ENCODE data around the gene OR2A5.
"Not testable (repeated sequence)": the region's sequence is repeated elsewhere in the genome, so short reads cannot be mapped to it uniquely, and the experiment has no call there.

OR2A5 gene

DNA sequence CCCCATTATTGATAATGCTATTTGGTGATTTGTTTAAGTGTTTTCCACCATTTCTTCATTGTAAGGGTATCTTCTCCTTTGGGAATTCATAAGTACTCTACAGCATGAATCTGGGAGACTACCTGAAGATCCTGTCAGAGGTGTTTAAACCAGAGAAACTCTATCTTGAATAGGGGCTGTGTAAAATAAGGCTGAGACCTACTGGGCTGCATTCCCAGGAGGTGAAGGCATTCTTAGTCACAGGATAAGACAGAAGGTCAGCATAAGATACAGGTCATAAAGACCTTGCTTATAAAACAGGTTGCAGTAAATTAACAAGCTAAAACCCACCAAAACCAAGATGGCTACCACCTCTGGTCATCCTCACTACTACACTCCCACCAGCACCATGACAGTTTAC is 13.4 kb upstream of the OR2A5 start:
- no peak for DNase-seq

DNA sequence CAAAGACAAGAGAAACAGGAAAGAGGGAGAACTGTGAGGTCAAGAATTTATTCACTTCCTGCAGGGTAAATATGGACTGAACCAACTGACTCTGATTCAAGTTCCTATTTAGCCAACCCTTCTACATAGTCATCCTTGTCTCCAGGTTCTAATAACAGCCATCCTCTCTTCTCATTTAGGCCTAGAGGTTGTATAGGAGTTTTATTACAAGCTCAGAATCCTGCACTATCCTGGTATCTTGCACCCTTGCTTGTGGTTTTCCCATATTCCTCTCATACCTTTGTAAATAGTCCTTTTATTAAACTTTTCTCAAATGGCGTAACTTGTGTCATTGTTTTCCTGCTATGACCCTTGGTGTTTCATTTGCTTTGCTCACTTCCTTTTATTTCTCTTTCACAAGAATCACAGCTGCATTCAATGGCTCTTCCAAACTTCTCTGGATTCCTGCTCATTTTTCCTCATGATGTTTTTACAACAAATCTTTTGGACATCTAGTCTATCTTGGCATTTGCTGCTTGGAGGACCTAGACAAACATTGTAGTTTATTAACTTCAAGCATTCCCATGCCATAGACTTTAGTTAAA is 12.4 kb upstream of the OR2A5 start:
- DNase-seq: no peak

DNA sequence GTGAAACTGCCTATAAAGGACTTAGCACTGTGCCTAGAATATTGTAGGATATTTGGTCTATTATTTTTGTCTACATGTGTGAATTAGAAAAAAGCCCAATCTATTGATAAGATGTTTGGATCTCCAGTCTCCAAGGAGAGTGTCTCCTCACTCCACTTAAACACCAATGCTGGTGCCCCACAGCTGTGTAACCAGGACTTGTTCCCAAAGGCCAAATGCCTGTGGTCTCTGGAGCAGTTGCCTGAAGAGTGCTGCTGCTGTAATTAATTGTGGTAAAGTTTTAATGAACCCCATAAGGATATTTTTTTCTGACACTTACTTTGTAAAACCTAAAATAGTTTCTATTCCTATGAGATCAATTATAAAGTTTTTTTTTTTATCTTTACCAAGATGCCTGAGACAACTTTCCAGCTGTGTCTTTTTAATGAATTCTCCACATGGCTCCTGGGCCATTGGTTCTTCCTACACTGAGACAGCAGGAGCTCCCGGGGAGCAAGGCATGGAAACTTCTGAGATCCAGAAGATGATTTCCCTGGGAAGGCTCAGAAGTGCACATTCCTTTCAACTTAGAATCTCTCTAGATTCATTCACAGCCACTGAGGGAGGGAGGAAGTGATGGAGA is 11.2 kb upstream of the OR2A5 start:
- DNase-seq: no peak

DNA sequence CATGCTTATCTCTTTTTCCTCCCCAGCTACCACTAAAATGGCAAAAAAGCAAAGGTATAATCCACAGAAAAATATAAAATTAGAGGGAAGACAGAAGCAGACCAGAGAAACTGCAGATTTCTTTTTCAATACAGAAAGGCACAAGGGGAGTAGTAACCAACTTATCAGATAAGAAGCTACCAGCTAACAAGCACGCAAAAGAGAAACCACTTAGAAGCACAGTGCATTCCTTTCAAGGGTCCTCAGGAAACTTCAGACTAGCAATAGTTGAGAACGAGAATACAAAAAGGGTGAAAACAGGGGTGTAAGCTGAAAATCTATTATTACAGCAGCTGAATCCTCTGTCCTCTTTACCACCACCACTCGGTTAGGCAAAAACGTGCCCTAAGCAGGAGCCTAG is 9.9 kb upstream of the OR2A5 start:
- DNase-seq: no peak

DNA sequence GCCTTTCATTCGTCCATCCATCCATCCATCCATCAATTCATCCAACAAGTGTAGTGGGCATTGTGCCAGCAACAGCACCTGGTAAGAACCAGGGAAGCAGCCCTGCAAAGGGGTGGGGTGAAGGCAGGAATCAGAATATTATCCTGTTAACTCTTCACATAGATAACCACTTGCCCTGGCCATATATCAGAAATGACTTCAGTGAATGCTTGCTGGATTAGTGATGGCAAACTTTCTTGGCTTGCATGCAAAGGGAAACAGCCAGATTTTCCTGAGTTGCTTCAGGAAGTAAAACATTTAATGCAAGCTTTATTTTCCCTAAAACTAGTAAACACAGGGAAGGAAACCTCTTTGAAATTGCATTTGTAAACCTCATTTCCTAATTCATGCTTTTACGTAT is 743 bp downstream of the OR2A5 start:
- DNase-seq: no peak

DNA sequence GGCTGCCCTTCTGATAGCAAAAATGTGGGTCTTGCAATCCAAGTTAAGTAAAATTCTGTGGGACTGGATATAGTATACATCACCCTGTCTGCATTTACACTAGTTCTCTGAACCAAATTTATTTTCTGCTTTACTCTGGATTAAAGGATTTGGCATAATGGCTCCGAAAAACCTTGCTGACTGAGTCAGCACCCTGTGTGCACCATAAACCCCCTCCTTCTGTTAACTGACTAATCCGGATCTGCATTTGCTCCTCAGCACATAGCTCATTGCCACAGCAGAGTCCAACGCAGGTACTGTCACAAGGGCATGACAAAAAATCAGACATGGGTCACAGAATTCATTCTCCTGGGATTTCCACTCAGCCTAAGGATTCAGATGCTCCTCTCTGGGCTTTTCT is 1.3 kb downstream of the OR2A5 start:
- no peak for DNase-seq

DNA sequence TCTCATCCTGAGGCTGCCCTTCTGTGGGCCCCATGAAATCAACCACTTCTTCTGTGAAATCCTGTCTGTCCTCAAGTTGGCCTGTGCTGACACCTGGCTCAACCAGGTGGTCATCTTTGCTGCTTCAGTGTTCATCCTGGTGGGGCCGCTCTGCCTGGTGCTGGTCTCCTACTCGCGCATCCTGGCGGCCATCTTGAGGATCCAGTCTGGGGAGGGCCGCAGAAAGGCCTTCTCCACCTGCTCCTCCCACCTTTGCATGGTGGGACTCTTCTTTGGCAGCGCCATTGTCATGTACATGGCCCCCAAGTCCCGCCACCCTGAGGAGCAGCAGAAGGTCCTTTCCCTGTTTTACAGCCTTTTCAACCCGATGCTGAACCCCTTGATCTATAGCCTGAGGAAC is 2.1 kb downstream of the OR2A5 start:
- not testable (repeated sequence) for DNase-seq

DNA sequence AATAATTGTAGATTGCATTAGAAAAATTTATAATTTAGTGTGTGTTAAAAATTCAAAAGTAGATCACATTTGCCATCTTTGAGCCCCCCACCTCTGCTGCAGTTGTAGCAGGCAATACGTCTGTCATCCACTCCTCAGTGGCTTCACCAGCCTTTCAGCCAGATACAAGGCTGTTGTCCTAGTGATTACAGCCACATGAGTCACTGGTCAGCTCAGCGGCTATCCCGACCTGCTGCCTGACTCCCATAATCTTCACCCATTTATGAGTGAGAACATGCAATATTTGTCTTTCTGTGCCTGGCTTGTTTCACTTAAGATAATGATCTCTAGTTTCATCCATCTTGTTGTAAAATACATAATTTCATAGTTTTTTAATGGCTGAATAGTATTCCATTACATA is 9.2 kb downstream of the OR2A5 start:
- no peak for DNase-seq

DNA sequence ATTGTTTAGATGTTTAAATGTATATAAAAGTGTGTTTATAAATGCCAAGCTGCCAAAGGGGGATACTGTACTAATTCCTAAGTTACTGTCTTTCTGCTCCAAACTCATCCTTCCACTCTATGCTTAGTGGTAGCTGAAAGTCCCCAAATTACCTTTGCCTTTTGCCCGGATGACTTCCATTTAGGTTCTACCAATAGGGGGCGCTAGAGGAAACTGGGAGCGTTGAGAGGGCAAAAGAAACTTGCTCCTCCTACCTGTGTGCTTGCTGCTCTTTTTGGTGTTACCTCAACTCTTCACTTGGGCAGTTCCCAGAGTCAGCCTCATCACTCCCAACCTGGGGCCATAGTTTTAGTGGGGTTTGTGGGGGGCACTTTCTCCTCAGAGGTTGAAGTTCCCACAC is 15.0 kb downstream of the OR2A5 start:
- no peak for DNase-seq

DNA sequence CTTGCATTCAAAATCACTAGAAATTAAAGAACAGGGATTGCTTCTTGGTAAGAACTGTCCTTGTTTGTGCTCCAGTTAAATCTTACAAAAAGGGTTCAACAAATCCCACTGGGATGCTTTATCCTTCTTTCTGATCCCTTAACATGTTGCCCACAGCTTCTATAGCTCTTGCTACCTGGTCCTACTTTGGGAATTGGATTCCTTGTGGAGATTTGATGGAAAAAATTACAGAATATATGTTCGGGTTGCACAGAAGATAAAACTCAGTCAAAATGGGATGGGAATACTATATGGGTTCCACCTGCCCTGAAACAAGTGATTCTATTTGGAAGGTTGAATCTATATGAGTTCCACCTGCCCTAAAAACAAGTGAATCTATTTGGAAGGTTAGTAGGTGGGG is 20.8 kb downstream of the OR2A5 start, which contains the start of gene OR2A25:
Gene OR2A25 (plus strand): TSS at position 301 of the 400 bp plus-strand sequence. CDS start 4,409 bp downstream, outside the sequence.
- no peak for DNase-seq

DNA sequence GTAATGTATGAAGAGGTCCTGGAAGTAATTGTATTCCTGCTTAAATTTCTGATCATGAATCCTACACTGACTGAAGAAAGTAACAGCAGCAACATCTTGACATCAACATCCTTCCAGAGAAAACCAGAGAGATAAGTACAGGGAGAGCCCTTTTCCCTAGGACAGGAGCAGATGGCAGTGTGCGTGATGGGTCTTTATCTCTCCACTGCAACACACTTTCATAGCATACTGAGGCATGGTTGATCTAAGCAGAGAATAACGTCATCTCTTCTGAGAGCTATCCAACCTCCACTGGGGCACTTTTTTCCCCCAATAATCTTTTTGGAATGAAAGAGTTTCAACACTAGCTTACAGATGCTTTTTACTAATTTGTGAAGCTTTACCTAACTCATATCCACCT is 21.2 kb downstream of the OR2A5 start:
- DNase-seq: no peak

DNA sequence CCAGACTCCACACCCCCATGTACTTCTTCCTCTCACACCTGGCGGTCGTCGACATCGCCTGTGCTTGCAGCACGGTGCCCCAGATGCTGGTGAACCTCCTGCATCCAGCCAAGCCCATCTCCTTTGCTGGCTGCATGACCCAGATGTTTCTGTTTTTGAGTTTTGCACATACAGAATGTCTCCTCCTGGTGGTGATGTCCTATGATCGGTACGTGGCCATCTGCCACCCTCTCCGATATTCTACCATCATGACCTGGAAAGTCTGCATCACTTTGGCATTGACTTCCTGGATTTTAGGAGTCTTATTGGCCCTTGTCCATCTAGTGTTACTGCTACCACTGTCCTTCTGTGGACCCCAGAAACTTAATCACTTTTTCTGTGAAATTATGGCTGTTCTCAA is 25.6 kb downstream of the OR2A5 start:
- no peak for DNase-seq

DNA sequence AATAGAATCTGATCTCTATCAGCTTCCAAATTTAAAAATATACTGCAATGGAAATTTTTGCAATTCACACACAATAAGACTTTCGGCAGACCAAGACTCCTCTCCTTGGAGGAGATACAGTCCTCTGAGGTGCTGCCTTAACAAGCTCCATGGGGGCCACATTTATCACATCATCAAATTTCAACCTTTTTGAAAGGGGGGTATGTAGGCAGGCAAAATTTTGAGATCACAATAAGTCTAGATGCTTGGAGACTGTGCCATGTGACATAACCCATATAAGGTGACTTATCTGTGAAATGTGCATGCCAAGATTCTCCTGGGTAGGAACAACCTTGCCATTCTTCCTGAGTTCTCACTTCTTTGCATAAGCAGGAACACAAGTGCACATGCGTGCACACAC is 37.2 kb downstream of the OR2A5 start, which contains the start of gene OR2A12:
Gene OR2A12 (plus strand): TSS at position 301 of the 400 bp plus-strand sequence. CDS start 8,830 bp downstream, outside the sequence.
- DNase-seq: no peak

DNA sequence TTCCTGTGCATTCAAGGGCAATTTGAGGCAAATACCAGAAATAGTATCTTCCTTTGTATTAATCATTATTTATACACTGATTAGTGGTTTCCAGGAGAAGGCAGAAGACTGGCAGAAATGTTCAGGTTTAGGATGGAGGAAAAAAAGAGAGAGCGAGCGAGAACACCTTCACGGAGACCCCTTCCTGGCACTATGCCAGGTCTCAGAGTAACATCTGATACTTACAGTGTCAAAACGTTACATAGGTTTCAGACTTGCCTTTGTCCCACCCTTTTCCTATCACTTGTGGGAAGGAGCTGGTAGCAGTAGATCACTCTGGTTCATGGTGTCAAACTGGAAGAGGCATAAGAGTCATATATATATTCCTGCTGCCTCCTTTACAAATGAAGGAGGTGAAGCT is 38.0 kb downstream of the OR2A5 start:
- no peak for DNase-seq

DNA sequence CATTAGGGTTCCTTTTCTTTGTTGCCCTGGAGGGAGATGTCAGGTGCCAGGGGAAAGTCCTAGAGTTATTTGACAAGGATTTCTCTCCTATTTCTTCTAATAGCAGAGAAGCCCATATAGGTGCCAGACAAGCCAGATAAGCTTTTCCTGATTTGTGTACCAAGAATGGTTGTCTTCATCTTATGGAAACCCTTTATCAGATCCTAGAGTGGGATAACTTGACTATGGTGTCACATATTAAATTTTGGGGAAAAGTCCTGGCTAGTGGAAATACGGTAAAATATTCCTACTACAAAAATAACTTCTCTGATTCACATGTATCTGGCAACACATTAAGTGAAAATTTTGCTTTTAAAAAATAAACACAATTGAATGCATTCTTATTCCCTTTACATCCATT is 38.5 kb downstream of the OR2A5 start:
- no peak for DNase-seq

DNA sequence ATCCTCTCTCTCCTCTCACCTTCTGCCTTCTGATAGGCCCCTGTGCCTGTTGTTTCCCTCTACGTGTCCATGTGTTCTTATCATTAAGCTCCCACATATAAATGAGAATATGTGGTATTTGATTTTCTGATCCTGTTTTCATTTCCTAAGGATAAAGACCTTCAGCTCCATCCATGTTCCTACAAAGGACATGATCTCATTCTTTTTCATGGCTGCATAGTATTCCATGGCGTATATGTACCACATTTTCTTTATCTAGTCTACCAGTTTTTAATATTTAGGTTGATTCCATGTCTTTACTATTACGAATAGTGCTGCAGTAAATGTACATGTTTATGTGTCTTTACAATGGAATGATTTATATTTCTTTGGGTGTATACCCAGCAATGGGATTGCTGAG is 41.9 kb downstream of the OR2A5 start:
- DNase-seq: no peak

DNA sequence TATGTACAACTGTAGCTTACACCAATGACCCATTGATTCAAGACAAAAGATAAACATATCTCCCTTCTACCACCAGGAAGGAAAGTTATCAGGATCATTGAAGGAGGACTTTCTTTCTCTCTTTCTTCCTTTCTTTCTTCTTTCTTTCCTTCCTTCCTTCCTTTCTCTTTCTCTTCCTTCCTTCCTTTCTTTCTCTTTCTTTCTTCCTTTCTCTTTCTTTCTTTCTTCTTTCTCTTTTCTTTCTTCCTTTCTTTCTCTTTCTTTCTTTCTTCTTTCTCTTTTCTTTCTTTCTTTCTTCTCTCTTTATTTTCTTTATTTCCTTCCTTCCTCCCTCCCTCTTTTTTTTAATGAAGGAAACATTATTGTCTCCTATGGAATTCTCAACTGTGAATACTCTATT is 50.0 kb downstream of the OR2A5 start:
- no peak for DNase-seq

DNA sequence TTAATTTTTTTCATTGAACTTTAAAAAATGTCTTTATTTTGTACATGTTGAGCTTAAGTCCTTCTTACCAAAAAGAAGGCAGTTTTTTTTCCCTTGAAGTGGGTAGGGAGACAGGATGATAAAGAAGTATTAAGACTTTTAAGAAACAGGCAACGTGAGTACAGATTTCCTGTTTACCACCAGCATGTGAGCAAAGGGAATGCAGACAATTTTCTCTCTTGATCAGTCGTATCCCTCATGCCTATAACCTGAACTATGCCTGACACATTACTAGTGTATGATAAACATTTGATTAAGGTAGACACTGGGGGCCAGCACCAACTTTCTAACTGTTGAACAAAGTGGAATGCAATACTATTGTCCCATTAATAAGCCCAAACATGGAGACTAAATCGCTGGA is 51.9 kb downstream of the OR2A5 start:
- DNase-seq: no peak

DNA sequence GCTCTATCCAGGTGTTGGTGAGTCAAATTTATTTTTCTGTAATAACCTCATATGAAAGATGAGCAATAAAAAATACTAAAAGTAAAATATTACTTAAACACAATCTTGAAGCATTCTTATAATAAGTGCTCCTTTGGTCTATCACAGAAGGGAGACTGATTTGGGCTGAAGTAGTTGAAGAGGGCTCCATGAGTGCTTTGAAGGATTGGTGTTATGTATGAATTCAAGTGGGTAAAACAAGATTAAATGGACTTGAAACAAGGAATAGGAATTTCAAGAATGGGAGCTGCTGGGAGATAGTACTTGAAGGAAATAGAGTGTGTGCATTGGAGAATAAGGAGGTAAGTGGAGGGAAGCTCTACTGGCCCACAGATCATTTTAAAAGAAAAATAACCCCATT is 53.3 kb downstream of the OR2A5 start:
- no peak for DNase-seq

DNA sequence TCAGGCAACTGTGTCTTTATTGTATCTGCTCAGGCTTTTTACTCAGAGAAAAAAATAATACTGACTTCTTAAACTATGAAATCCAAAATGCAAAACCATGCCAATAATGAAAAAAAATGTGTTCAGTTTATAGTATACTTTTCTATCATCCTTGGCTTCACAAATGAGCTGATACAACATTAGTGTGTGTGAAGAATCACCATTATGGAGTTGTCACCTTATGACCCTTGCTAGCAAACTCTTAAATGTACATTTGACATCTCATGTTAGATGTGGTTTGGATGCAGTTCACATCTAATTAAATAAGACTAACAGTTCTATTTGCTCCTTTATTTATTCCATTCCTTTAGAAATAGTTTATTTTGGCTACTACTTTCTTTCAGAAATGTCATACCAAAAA is 56.5 kb downstream of the OR2A5 start:
- no peak for DNase-seq

Data from NCI-H1694 (cell line).